Left lung (tissue), 10 donors: ENCODE measurements around the gene ZNF609. TPM values are rescaled to one million over a fixed set of nuclear protein-coding genes. Genes with fewer than 3 reads are reported as not detected.

Experiments used
- ATAC-seq: fragments of 200-7000 bp; cut with Tn5 transposase; one replicate; pipeline ENCODE4 v1.9.1; 2020; ENCODE audit warnings: moderate library complexity
- DNase-seq, 4 donors: peaks; one replicate each; pipeline ENCODE4 v3.0.0-alpha.2; 2013 to 2020
- H3K27ac ChIP-seq, 2 donors: fragments of 200-600 bp; sonication (generic) in 1 of 2; one replicate each; pipeline versions ENCODE4 v1.5.0 to v1.8.0; 2020 to 2021
- H3K27me3 ChIP-seq, 2 donors: fragments of 200-600 bp; sonication (generic) in 1 of 2; one replicate each; pipeline versions ENCODE4 v1.5.0 to v1.8.0; 2020 to 2021
- H3K36me3 ChIP-seq, 2 donors: fragments of 200-600 bp; sonication (generic) in 1 of 2; one replicate each; pipeline versions ENCODE4 v1.5.0 to v1.8.0; 2020 to 2021
- H3K4me1 ChIP-seq, 2 donors: fragments of 200-600 bp; one replicate each; pipeline ENCODE4 v1.8.0; 2021
- H3K4me3 ChIP-seq, 2 donors: fragments of 200-600 bp; sonication (generic) in 1 of 2; one replicate each; pipeline versions ENCODE4 v1.5.0 to v1.8.0; 2020 to 2021; ENCODE audit warnings: mild to moderate bottlenecking in 1 of 2
- H3K9me3 ChIP-seq, 2 donors: fragments of 200-600 bp; sonication (generic) in 1 of 2; one replicate each; pipeline versions ENCODE4 v1.5.0 to v1.8.0; 2020 to 2021
- CTCF ChIP-seq, 2 donors: fragments of 200-600 bp; sonication (generic) in 1 of 2; IDR thresholded peaks; one replicate each; pipeline versions ENCODE4 v1.5.0 to v1.8.0; 2021; ENCODE audit warnings: antibody characterized with exemption in 2 of 2
- intact Hi-C, 2 donors: fragments of 100-400 bp; cut with DNase I; formaldehyde crosslinking; loops; one replicate each; pipeline versions ENCODE4 v1.11.2 to v1.14.2; 2022
- polyA plus RNA-seq, 6 donors: library from polyadenylated mRNA; unstranded; fragments of 120-200 nt; gene quantifications; one replicate each; pipeline ENCODE4 v1.2.1, GENCODE V29; 2013; ENCODE audit not compliant: insufficient read length in 6 of 6
- total RNA-seq, 2 donors: library from RNA; stranded (reverse); fragmentation: NEBNext Ultra II Directional; extraction: Animal tissue kit (Norgen Biotek cat#: 25700); gene quantifications; one replicate each; pipeline ENCODE4 v1.2.1, GENCODE V29; 2021
- donor health status: DM: no; HTN: yes; CAD: no.
- donor health status: DM: no; HTN: no; CAD: no.

The ZNF609 gene
- total and polyA plus RNA-seq, 8 donors: 31.9 to 37.4 (median 36.7) TPM

- intact Hi-C loops: no loop called here
Measured at GRCh38 chr15:64617727-64618126, 157.3 kb downstream of the ZNF609 start.

GRCh38 chr15:64618138-64618537, 157.8 kb downstream of the ZNF609 start:
- intact Hi-C loops: no loop called here
- H3K4me3 ChIP-seq: no peak overlapping the region
- no peak overlapping the region for H3K27ac ChIP-seq
- ATAC-seq: no peak
- H3K4me1 ChIP-seq: peaks cover 8 to 26% of the 10 kb centered on the region in 2 donors
- no peaks in the 10 kb centered on the region for H3K9me3 ChIP-seq
- DNase-seq: no peak
- H3K27me3 ChIP-seq: no peaks in the 10 kb centered on the region
- TF ChIP-seq CTCF (IDR thresholded peaks at IDR 0.05): no peak
- H3K36me3 ChIP-seq: peaks cover 0 to under 1% of the 10 kb centered on the region in 2 donors

More at GRCh38 chr15:64617727-64618126, 157.3 kb downstream of the ZNF609 start:
- DNase-seq (no peak), ATAC-seq (no peak)
- Histone ChIP-seq H3K27ac (no peak overlapping the region), H3K27me3 (no peaks in the 10 kb centered on the region), H3K9me3 (no peaks in the 10 kb centered on the region), H3K4me1 (peaks cover 8 to 26% of the 10 kb centered on the region in 2 donors), H3K4me3 (no peak overlapping the region), H3K36me3 (no peaks in the 10 kb centered on the region)
- TF ChIP-seq CTCF (IDR thresholded peaks at IDR 0.05): no peak

- Histone ChIP-seq H3K27me3 (no peaks in the 10 kb centered on the region), H3K36me3 (peaks cover 0 to 4% of the 10 kb centered on the region in 2 donors), H3K9me3 (no peaks in the 10 kb centered on the region), H3K4me3 (no peak overlapping the region), H3K4me1 (peaks cover 8 to 26% of the 10 kb centered on the region in 2 donors), H3K27ac (no peak overlapping the region)
- DNase-seq (no peak), ATAC-seq (no peak)
- no peak for TF ChIP-seq CTCF (IDR thresholded peaks at IDR 0.05)
- intact Hi-C loops: no loop called here
Measured at GRCh38 chr15:64618540-64618939, 158.2 kb downstream of the ZNF609 start.

- Histone ChIP-seq H3K27me3 (no peaks in the 10 kb centered on the region), H3K9me3 (no peaks in the 10 kb centered on the region), H3K27ac (no peak overlapping the region), H3K4me3 (no peak overlapping the region), H3K4me1 (peaks cover 8 to 26% of the 10 kb centered on the region in 2 donors), H3K36me3 (peaks cover 0 to 5% of the 10 kb centered on the region in 2 donors)
- ATAC-seq (peak; percentile 49), DNase-seq (no peak)
- no peak for TF ChIP-seq CTCF (IDR thresholded peaks at IDR 0.05)
- intact Hi-C loops: no loop called here
Measured at GRCh38 chr15:64619880-64620839, 159.8 kb downstream of the ZNF609 start.

GRCh38 chr15:64621056-64621455, 160.7 kb downstream of the ZNF609 start:
- Histone ChIP-seq H3K36me3 (peaks cover 0 to 5% of the 10 kb centered on the region in 2 donors), H3K27ac (no peak overlapping the region), H3K4me1 (peaks cover 8 to 26% of the 10 kb centered on the region in 2 donors), H3K27me3 (no peaks in the 10 kb centered on the region), H3K9me3 (no peaks in the 10 kb centered on the region), H3K4me3 (no peak overlapping the region)
- no peak for TF ChIP-seq CTCF (IDR thresholded peaks at IDR 0.05)
- DNase-seq: no peak
- ATAC-seq: no peak
- intact Hi-C loops: no loop called here
